Progenitor cell of endocrine pancreas (in vitro differentiated cells): Measurements from ENCODE around the gene RALGAPA2. TPM values are rescaled to one million over a fixed set of nuclear protein-coding genes. Genes with fewer than 3 reads are reported as not detected.
A peak's percentile ranks its signal among the peaks of the same experiment; 100 is the strongest.

Experiments used
- DNase-seq: peaks from one replicate; pipeline ENCODE4 v3.0.0; 2021; ENCODE audit warnings: low spot score; ENCODE audit not compliant: unreplicated experiment
- H3K27ac Mint-ChIP-seq: 2 replicates; pipeline ENCODE4 v1.8.0; 2021; ENCODE audit warnings: mild to moderate bottlenecking, moderate library complexity, mixed read lengths
- H3K27me3 Mint-ChIP-seq: 2 replicates; pipeline ENCODE4 v1.8.0; 2021; ENCODE audit warnings: mixed read lengths
- H3K36me3 Mint-ChIP-seq: 2 replicates; pipeline ENCODE4 v1.8.0; 2022; ENCODE audit warnings: mixed read lengths; ENCODE audit not compliant: insufficient read depth
- H3K4me1 Mint-ChIP-seq: 2 replicates; pipeline ENCODE4 v1.8.0; 2021; ENCODE audit warnings: low read depth, mixed read lengths
- H3K4me3 Mint-ChIP-seq: 2 replicates; pipeline ENCODE4 v1.8.0; 2021; ENCODE audit warnings: low read depth, mild to moderate bottlenecking, moderate library complexity, mixed read lengths
- H3K9me3 Mint-ChIP-seq: 2 replicates; pipeline ENCODE4 v1.8.0; 2021; ENCODE audit warnings: low read depth, mixed read lengths
- total RNA-seq: library from RNA; stranded (reverse); gene quantifications from 2 replicates; pipeline ENCODE4 v1.2.1, GENCODE V29; 2021
- TF ChIP-seq, protein P1 (sequence below): fragments of 200-600 bp; sonication (generic); IDR thresholded peaks from one replicate; pipeline ENCODE4 v1.5.0; 2021; ENCODE audit warnings: antibody characterized with exemption, mild to moderate bottlenecking; ENCODE audit not compliant: unreplicated experiment

Gene RALGAPA2
- total RNA-seq, 1 donor from 2014 or later: 109 TPM

DNA sequence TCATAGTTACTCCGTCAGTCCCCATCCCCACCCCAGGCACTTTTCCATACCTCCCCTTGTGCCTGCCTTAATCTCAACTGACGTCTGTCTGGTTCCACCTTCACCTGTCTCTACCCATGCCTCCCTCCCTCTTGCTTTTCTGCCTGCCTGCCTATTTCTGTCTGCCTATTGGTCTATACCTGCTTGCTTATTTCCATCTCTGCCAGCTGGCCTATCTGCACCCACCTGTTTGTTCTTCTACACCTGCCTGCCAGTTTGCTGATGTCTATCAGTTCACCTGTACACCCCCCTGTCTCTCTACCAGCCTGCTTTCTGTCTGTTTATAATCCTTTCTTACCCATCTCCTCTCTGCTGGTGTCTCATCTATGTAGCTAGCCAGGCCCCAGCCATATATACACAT is 87.5 kb downstream of the RALGAPA2 start:
- TF ChIP-seq, protein P1, sequence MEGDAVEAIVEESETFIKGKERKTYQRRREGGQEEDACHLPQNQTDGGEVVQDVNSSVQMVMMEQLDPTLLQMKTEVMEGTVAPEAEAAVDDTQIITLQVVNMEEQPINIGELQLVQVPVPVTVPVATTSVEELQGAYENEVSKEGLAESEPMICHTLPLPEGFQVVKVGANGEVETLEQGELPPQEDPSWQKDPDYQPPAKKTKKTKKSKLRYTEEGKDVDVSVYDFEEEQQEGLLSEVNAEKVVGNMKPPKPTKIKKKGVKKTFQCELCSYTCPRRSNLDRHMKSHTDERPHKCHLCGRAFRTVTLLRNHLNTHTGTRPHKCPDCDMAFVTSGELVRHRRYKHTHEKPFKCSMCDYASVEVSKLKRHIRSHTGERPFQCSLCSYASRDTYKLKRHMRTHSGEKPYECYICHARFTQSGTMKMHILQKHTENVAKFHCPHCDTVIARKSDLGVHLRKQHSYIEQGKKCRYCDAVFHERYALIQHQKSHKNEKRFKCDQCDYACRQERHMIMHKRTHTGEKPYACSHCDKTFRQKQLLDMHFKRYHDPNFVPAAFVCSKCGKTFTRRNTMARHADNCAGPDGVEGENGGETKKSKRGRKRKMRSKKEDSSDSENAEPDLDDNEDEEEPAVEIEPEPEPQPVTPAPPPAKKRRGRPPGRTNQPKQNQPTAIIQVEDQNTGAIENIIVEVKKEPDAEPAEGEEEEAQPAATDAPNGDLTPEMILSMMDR: no peak
- Mint-ChIP-seq H3K27ac (peak overlapping the region; percentile 5), H3K4me3 (no peak overlapping the region), H3K9me3 (no peaks in the 10 kb centered on the region), H3K27me3 (no peaks in the 10 kb centered on the region), H3K36me3 (peaks cover 30% of the 10 kb centered on the region), H3K4me1 (no peaks in the 10 kb centered on the region)
- no peak for DNase-seq

GRCh38 chr20:20621195-20621594 is 91.2 kb downstream of the RALGAPA2 start:
- peaks cover 16% of the 10 kb centered on the region for H3K36me3 Mint-ChIP-seq
- H3K9me3 Mint-ChIP-seq: no peaks in the 10 kb centered on the region
- no peaks in the 10 kb centered on the region for H3K4me1 Mint-ChIP-seq
- no peaks in the 10 kb centered on the region for H3K27me3 Mint-ChIP-seq
- H3K27ac Mint-ChIP-seq: no peak overlapping the region
- TF ChIP-seq, protein P1: no peak
- no peak overlapping the region for H3K4me3 Mint-ChIP-seq
- no peak for DNase-seq

- Mint-ChIP-seq H3K4me1 (peaks cover 3% of the 10 kb centered on the region), H3K9me3 (no peaks in the 10 kb centered on the region), H3K27ac (no peak overlapping the region), H3K4me3 (no peak overlapping the region), H3K36me3 (peaks cover 29% of the 10 kb centered on the region), H3K27me3 (no peaks in the 10 kb centered on the region)
- DNase-seq: no peak
- TF ChIP-seq, protein P1: no peak
These were observed 98.1 kb downstream of the RALGAPA2 start for GRCh38 chr20:20614391-20614790.

GRCh38 chr20:20612251-20612650 is 100.2 kb downstream of the RALGAPA2 start:
- Mint-ChIP-seq H3K36me3 (peaks cover 26% of the 10 kb centered on the region), H3K27me3 (no peaks in the 10 kb centered on the region), H3K4me1 (peaks cover 3% of the 10 kb centered on the region), H3K9me3 (no peaks in the 10 kb centered on the region), H3K4me3 (no peak overlapping the region), H3K27ac (no peak overlapping the region)
- no peak for DNase-seq
- TF ChIP-seq, protein P1: no peak

- Mint-ChIP-seq H3K36me3 (peaks cover 25% of the 10 kb centered on the region), H3K27ac (no peak overlapping the region), H3K4me3 (no peak overlapping the region), H3K9me3 (no peaks in the 10 kb centered on the region), H3K27me3 (no peaks in the 10 kb centered on the region), H3K4me1 (peaks cover 3% of the 10 kb centered on the region)
- TF ChIP-seq, protein P1: no peak
- DNase-seq: no peak
These were observed 101.3 kb downstream of the RALGAPA2 start for GRCh38 chr20:20611167-20611566.
